ENCODE measurements around the gene MYMK. TPM values are rescaled to one million over a fixed set of nuclear protein-coding genes. Genes with fewer than 3 reads are reported as not detected.

MYMK gene
- total RNA-seq, 1 donor from 2014 or later, result 8.9 TPM

DNA sequence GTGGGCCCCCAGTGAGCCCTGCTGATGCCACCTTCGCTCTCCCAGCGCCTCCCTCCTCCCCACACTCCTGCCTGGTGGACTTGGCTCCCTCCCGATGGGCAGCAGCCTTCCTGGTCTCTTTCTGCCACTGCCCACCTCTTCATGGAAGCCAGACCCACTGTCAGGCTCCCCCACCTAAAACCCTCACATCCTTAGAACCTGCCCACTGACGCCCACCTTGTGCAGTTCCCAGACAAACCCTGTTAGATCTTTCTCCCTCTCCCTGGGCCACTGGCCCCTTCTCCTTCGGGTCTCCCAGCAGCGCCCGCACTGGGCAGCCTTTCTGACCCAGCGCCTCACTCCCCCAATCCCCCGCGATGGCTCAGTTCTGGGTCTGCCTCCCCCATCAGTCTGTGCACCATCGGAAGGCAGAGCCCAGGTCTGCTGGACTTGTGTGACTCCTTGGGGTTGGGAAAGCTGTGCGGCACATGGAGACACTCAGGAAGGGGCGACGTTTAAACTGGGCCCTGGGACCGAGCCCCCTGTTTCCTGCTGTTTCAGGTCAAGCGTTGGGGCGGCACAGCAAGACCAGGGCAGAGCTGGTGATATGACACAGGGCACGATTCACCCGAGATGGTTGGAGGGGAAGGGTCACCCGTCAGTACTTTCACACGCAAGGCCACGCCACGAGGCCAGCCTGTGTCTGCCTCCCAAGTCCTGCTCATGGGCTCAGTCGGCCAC is 17.4 kb downstream of the MYMK start:
- no peaks in the 10 kb centered on the region for H3K36me3 ChIP-seq (ENCODE audit: control insufficient read depth in 3 of 3, insufficient read depth in 3 of 3, low read length in 3 of 3)
- peaks cover 27 to 58% (median 31%) of the 10 kb centered on the region in 3 donors for H3K27me3 ChIP-seq (ENCODE audit: control insufficient read depth in 3 of 3, insufficient read depth in 3 of 3, low read length in 3 of 3)
- no peak overlapping the region for H3K9ac ChIP-seq (ENCODE audit: low read depth in 1 of 3, low read length in 3 of 3)
- H3K9me3 ChIP-seq (ENCODE audit: control insufficient read depth in 3 of 3, low read length in 3 of 3), result peaks cover 0 to 3% (median 0%) of the 10 kb centered on the region in 3 donors
- peaks cover 14 to 20% (median 16%) of the 10 kb centered on the region in 3 donors for H3K4me1 ChIP-seq (ENCODE audit: control insufficient read depth in 3 of 3, insufficient read depth in 3 of 3, low read length in 3 of 3)
- peak overlapping the region; percentile 12 for H3K27ac ChIP-seq (ENCODE audit: low read depth, low read length)
- no peak overlapping the region for H3K4me3 ChIP-seq (ENCODE audit: low read length in 3 of 3)

DNA sequence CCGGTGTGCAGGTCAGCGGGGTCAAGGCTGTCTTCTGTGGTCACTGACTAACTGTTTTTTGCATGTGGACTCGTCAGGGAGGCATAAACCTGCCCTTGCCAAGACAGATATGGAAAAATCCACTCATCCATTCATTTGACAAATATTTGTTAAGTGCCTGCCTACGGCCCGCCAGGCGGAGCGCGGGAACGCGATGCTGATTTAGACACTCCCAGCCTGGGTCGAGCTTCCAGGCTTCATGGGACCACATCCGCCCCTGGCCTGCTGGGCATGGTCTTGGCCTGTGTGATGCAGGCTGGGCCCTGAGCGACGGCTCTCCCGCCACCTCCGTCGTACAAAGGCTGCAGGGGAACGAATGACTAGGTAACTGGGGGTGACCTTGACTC is 18.1 kb downstream of the MYMK start:
- no peaks in the 10 kb centered on the region for H3K36me3 ChIP-seq (ENCODE audit: control insufficient read depth in 3 of 3, insufficient read depth in 3 of 3, low read length in 3 of 3)
- H3K4me1 ChIP-seq (ENCODE audit: control insufficient read depth in 3 of 3, insufficient read depth in 3 of 3, low read length in 3 of 3), result peaks cover 14 to 20% (median 16%) of the 10 kb centered on the region in 3 donors
- peaks cover 24 to 50% (median 27%) of the 10 kb centered on the region in 3 donors for H3K27me3 ChIP-seq (ENCODE audit: control insufficient read depth in 3 of 3, insufficient read depth in 3 of 3, low read length in 3 of 3)
- no peak overlapping the region for H3K9ac ChIP-seq (ENCODE audit: low read depth in 1 of 3, low read length in 3 of 3)
- H3K27ac ChIP-seq (ENCODE audit: low read depth, low read length), result peak overlapping the region; percentile 12
- H3K4me3 ChIP-seq (ENCODE audit: low read length in 3 of 3), result no peak overlapping the region
- peaks cover 2 to 6% (median 5%) of the 10 kb centered on the region in 3 donors for H3K9me3 ChIP-seq (ENCODE audit: control insufficient read depth in 3 of 3, low read length in 3 of 3)

DNA sequence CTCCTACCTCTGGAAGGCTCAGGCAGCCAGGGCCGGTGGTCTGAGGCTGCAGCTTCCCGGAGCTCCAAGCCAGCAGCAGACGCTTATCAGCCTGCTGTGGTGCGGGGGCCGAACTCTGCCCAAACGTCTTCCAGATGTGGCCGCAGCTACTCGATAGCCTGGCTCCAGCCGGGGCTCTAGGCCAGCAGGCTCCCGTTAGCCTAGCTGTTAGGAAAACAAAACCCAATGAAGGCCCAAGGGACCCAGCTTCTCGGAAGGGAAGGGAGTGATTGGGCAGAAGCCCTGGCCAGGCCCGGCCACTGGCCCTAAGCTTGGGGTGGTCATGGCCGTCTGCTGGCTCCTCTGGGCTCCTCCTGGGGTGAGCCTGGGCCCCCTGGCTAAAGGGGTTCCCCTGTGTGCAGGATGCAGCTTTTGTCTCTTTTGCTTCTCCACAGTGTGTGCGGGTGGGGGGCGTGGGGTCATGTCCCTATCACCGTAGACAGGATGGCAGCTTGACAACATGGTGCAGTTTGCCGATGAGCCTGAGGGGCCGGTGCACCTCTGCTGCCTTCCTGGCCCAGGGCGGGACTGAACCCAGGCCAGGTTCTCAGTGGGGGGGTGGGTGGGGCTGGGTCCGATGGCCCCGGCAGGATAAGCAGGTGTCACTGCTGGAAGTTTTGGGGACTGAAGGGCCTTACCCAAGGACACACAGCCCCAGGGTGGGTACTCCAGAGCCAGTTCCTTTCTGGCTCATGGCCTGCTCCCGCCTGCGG is 18.7 kb downstream of the MYMK start:
- Histone ChIP-seq H3K9me3 (ENCODE audit: control insufficient read depth in 3 of 3, low read length in 3 of 3) (peaks cover 5 to 10% (median 7%) of the 10 kb centered on the region in 3 donors), H3K27ac (ENCODE audit: low read depth, low read length) (no peak overlapping the region), H3K36me3 (ENCODE audit: control insufficient read depth in 3 of 3, insufficient read depth in 3 of 3, low read length in 3 of 3) (no peaks in the 10 kb centered on the region), H3K4me1 (ENCODE audit: control insufficient read depth in 3 of 3, insufficient read depth in 3 of 3, low read length in 3 of 3) (peaks cover 14 to 16% (median 15%) of the 10 kb centered on the region in 3 donors), H3K27me3 (ENCODE audit: control insufficient read depth in 3 of 3, insufficient read depth in 3 of 3, low read length in 3 of 3) (peaks cover 20 to 46% (median 24%) of the 10 kb centered on the region in 3 donors), H3K4me3 (ENCODE audit: low read length in 3 of 3) (peak overlapping the region in 1 of 3 donors; percentile 14), H3K9ac (ENCODE audit: low read depth in 1 of 3, low read length in 3 of 3) (peak overlapping the region in 1 of 3 donors; percentile 40)

DNA sequence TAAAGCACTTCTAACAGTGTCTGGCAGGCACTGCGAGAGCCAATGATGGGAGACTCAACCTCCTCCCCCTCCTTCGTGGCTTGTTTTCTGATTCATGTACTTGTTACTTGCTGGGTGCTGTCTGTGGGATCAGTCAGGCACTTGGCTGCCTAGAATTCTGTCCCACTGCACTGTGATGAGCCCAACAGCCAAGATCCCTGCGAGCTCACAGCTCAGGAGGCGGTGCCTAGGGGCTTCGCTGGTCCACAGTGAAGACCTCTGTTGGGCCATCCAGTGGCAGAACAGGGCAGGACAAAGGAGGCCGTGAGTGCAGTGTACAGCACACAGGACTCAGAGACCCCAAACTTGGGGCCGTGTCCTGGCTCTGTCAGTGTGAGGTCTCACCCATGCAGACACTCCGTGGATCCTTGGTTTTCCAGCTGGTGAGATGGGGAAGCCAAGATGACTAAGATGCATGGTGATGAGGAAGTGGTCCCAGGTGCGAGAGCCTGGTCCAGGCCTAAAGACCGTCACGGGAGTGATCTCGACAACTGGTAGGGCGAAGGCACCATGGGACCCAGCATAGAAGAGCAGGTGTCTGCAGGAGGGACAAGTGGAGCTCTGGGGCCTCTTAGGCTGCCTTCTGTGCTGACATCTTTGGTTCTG is 19.5 kb downstream of the MYMK start:
- H3K4me3 ChIP-seq (ENCODE audit: low read length in 3 of 3), result peak overlapping the region in 1 of 3 donors; percentile 14
- H3K4me1 ChIP-seq (ENCODE audit: control insufficient read depth in 3 of 3, insufficient read depth in 3 of 3, low read length in 3 of 3), result peaks cover 14 to 16% (median 15%) of the 10 kb centered on the region in 3 donors
- H3K9me3 ChIP-seq (ENCODE audit: control insufficient read depth in 3 of 3, low read length in 3 of 3), result peaks cover 5 to 10% (median 7%) of the 10 kb centered on the region in 3 donors
- no peaks in the 10 kb centered on the region for H3K36me3 ChIP-seq (ENCODE audit: control insufficient read depth in 3 of 3, insufficient read depth in 3 of 3, low read length in 3 of 3)
- peaks cover 20 to 39% (median 24%) of the 10 kb centered on the region in 3 donors for H3K27me3 ChIP-seq (ENCODE audit: control insufficient read depth in 3 of 3, insufficient read depth in 3 of 3, low read length in 3 of 3)
- H3K9ac ChIP-seq (ENCODE audit: low read depth in 1 of 3, low read length in 3 of 3), result peak overlapping the region in 1 of 3 donors; percentile 40
- no peak overlapping the region for H3K27ac ChIP-seq (ENCODE audit: low read depth, low read length)

DNA sequence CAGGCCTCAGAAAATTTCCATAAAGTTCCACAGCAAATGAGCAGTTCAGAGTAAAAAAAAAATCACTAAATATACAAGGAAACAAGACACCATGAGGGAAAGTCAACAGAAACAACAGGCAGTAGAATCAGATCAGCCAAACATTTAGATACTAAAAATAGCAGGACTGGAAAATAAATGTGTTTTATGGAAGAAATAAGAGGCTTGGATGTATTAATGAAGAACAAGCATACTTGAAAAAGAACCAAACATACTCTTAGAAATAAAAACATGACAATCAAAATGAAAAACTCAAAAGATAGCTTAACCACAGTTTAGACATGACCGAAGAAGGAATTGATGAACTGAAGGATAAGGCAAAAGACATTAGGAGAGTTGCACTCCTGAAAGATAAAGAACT is 22.6 kb downstream of the MYMK start:
- H3K27ac ChIP-seq (ENCODE audit: low read depth, low read length), result no peak overlapping the region
- no peaks in the 10 kb centered on the region for H3K36me3 ChIP-seq (ENCODE audit: control insufficient read depth in 3 of 3, insufficient read depth in 3 of 3, low read length in 3 of 3)
- H3K9me3 ChIP-seq (ENCODE audit: control insufficient read depth in 3 of 3, low read length in 3 of 3), result peaks cover 5 to 10% (median 7%) of the 10 kb centered on the region in 3 donors
- no peak overlapping the region for H3K9ac ChIP-seq (ENCODE audit: low read depth in 1 of 3, low read length in 3 of 3)
- peaks cover 7 to 14% (median 14%) of the 10 kb centered on the region in 3 donors for H3K4me1 ChIP-seq (ENCODE audit: control insufficient read depth in 3 of 3, insufficient read depth in 3 of 3, low read length in 3 of 3)
- no peak overlapping the region for H3K4me3 ChIP-seq (ENCODE audit: low read length in 3 of 3)
- peaks cover 22 to 41% (median 22%) of the 10 kb centered on the region in 3 donors for H3K27me3 ChIP-seq (ENCODE audit: control insufficient read depth in 3 of 3, insufficient read depth in 3 of 3, low read length in 3 of 3)

DNA sequence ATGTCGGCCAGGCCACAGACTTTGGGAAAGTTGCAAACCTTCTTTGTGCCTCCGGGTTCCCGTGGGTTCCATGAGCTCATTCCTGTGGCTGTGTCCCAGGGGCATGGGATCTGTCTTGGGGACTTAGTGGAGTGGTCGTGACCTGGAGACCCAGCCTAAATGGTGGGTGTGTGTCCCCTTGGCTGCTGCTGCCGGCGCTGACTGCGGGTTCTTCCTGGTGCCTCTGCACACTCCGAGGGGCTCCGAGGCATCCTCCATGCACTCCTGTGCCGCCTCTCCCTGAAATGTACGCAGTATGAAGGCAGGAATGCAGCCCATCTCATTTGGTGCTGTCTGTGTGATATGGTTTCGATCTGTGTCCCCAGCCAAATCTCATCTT is 24.9 kb downstream of the MYMK start:
- H3K4me3 ChIP-seq (ENCODE audit: low read length in 3 of 3), result no peak overlapping the region
- H3K27ac ChIP-seq (ENCODE audit: low read depth, low read length), result no peak overlapping the region
- H3K9ac ChIP-seq (ENCODE audit: low read depth in 1 of 3, low read length in 3 of 3), result no peak overlapping the region
- H3K36me3 ChIP-seq (ENCODE audit: control insufficient read depth in 3 of 3, insufficient read depth in 3 of 3, low read length in 3 of 3), result no peaks in the 10 kb centered on the region
- peaks cover 5 to 10% (median 7%) of the 10 kb centered on the region in 3 donors for H3K9me3 ChIP-seq (ENCODE audit: control insufficient read depth in 3 of 3, low read length in 3 of 3)
- H3K4me1 ChIP-seq (ENCODE audit: control insufficient read depth in 3 of 3, insufficient read depth in 3 of 3, low read length in 3 of 3), result peaks cover 0 to 10% (median 8%) of the 10 kb centered on the region in 3 donors
- peaks cover 22 to 42% (median 24%) of the 10 kb centered on the region in 3 donors for H3K27me3 ChIP-seq (ENCODE audit: control insufficient read depth in 3 of 3, insufficient read depth in 3 of 3, low read length in 3 of 3)

DNA sequence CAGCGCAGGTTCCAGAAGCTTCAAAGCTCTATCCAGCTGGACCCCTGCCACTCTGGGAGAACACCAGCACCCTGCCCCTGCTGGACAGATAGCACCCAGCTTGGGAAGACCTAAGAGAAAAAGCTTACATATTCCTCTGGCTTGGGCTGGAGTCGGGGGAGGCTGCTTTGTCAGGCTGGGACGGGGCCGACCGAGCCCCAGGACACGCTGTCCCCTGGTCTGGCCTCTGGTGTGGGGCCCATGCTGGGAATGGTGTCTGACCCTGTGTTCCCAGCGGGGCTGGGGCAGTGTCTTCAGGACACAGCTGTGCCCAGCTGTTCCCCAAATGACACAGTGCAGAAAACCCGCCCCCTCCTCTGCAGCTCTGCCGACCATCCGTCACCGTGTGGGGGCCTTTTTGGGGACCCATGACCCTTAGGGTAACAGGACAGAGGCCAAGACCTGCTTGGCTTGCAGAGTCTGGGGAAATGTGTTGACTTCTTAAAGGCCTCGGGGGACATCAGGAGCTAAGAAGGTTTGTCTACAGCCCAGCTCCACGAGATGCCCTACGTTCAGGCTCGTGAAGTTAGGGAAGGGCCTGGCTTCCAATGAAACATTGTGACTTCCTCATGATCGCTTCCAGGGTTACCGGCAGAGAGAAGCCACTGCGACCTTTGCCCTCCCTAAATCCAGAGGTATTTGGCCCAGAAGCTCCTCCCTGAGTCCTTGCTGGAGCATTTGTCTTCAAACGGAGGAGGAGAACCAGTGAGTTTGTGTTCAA is 25.4 kb downstream of the MYMK start:
- peaks cover 0 to 10% (median 8%) of the 10 kb centered on the region in 3 donors for H3K4me1 ChIP-seq (ENCODE audit: control insufficient read depth in 3 of 3, insufficient read depth in 3 of 3, low read length in 3 of 3)
- peaks cover 5 to 10% (median 7%) of the 10 kb centered on the region in 3 donors for H3K9me3 ChIP-seq (ENCODE audit: control insufficient read depth in 3 of 3, low read length in 3 of 3)
- no peak overlapping the region for H3K4me3 ChIP-seq (ENCODE audit: low read length in 3 of 3)
- H3K9ac ChIP-seq (ENCODE audit: low read depth in 1 of 3, low read length in 3 of 3), result no peak overlapping the region
- peaks cover 20 to 42% (median 24%) of the 10 kb centered on the region in 3 donors for H3K27me3 ChIP-seq (ENCODE audit: control insufficient read depth in 3 of 3, insufficient read depth in 3 of 3, low read length in 3 of 3)
- H3K36me3 ChIP-seq (ENCODE audit: control insufficient read depth in 3 of 3, insufficient read depth in 3 of 3, low read length in 3 of 3), result no peaks in the 10 kb centered on the region
- H3K27ac ChIP-seq (ENCODE audit: low read depth, low read length), result no peak overlapping the region

DNA sequence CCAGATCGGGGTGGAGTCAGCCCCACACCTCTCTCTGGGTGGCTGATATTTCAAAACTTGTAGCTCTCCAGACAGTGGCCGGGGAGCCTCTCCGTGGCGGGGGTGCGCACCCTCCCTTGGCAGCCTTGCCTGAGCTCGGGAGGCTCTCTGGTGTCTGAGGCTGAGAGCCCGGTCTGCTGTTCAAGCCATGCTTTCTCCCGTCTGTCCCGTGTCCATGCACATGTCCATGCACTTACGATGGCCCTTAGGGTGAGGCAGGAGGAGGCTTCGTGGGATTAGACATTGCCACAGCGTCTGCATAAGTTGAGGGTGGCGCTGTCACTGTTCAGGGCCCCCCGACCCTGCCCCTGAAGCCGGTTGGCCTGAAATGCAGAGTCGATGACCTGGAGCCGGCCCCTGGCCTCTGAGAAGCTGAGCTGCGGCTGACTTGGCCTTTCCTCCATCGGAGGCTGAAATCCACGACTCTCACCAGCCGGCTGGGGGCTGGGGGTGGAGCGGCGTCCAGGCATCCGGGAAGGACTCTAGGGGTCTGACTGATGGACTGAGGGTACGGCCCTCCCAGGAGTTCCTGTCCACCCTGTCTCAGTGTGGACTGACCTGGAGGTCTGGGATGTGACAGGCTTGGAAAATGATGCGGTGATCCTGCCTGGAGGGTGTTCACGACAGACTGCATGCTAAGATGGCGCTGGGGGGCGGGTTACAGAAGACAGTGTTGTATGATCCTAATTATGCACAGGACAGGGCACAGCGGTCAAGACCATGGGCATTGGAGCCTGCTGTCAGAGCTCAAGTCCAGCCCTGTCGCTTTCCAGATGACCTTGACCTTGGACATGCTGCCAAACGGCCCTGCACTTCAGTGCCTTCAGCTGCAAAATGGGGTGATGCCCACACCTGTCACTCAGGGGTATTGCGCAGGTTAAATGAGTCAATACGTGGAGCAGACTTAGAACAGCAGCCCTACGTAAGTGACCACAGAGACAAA is 27.6 kb downstream of the MYMK start:
- Histone ChIP-seq H3K27me3 (ENCODE audit: control insufficient read depth in 3 of 3, insufficient read depth in 3 of 3, low read length in 3 of 3) (peaks cover 19 to 42% (median 24%) of the 10 kb centered on the region in 3 donors), H3K36me3 (ENCODE audit: control insufficient read depth in 3 of 3, insufficient read depth in 3 of 3, low read length in 3 of 3) (no peaks in the 10 kb centered on the region), H3K9ac (ENCODE audit: low read depth in 1 of 3, low read length in 3 of 3) (no peak overlapping the region), H3K9me3 (ENCODE audit: control insufficient read depth in 3 of 3, low read length in 3 of 3) (peaks cover 5 to 7% (median 6%) of the 10 kb centered on the region in 3 donors), H3K4me1 (ENCODE audit: control insufficient read depth in 3 of 3, insufficient read depth in 3 of 3, low read length in 3 of 3) (peaks cover 8 to 27% (median 23%) of the 10 kb centered on the region in 3 donors), H3K27ac (ENCODE audit: low read depth, low read length) (no peak overlapping the region), H3K4me3 (ENCODE audit: low read length in 3 of 3) (no peak overlapping the region)
